ENCODE data around the gene GRIK5.
"Not testable (repeated sequence)": the region's sequence is repeated elsewhere in the genome, so short reads cannot be mapped to it uniquely, and the experiment has no call there.

Gene GRIK5

DNA sequence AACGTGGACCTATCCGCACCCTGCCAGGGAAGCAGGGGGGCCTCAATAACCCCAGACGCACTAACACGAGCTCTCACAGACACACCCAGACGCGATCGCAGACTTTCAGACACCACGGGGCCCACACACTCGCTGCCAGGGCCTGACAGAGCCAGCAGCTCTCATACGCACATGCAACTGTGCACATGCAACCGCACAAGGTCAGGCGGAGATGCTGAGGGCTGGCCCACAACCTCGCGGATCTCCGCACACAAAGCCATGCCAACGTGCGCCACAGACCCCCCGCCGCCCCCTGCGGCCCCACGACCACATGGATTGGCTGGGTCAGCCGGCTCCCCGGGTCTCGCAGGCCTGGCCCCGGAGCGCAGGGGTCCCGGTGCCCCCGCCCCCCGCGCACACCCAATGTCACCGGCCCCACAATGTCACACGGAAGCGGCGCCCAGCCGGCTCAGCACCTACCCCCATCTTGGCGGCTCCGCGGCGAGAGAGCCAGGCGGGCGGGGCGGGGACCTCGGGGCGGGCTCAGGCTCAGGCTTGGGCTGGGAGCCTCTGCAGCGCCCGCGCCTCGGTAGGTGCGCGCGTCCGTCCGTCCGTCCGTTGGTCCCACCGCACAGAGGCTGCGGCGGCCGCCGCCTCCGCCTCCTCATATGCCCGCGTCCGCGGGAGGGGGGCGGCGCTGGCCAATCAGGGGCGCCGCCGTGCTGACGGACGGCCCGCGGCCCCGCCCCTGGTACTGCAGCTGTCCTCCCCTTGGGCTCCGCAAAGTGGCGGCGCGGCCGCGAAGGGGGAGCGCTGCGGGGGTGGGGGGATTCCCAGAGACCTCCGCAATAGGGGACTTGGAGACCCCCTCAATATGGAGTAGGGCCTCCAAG, 76.2 kb downstream of the GRIK5 start, which contains the start of gene ATP1A3:
TSS of gene ATP1A3 (minus strand) at position 619 of the 872 bp plus-strand sequence. CDS start at position 465, 154 bp downstream.
- peak within 1 kb of the TSS; percentile 12; the same call in 1 of the 2 replicates for H3K4me3 ChIP-seq (ENCODE audit: low read length)
- TF ChIP-seq ZNF274 (IDR thresholded peaks at IDR 0.05; ENCODE audit: low read depth, low read length): no peak

DNA sequence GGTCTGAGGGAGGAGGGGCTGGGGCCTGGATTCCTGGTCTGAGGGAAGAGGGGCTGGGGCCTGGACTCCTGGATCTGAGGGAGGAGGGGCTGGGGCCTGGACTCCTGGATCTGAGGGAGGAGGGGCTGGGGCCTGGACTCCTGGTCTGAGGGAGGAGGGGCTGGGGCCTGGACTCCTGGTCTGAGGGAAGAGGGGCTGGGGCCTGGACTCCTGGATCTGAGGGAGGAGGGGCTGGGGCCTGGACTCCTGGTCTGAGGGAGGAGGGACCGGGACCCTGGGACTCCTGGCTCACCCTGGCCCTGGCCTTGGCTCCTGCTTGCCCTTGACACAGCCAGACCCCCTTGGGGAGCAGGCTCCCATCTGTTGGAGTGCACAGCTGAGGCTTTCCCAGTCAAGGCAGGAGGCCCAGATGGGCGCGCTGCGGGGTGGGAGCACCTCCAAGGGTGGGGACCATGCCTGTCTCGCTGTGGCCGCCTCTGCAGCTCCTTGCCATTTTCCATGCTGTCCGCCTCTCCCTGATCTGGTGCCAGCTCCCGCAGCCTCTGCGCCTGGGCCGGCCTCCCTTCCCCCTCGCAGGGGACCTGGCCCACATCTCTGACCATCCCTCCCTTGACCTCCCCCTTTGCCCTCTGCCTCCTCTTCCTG, 78.0 kb downstream of the GRIK5 start:
- not testable (repeated sequence) for H3K4me3 ChIP-seq (ENCODE audit: low read length)

DNA sequence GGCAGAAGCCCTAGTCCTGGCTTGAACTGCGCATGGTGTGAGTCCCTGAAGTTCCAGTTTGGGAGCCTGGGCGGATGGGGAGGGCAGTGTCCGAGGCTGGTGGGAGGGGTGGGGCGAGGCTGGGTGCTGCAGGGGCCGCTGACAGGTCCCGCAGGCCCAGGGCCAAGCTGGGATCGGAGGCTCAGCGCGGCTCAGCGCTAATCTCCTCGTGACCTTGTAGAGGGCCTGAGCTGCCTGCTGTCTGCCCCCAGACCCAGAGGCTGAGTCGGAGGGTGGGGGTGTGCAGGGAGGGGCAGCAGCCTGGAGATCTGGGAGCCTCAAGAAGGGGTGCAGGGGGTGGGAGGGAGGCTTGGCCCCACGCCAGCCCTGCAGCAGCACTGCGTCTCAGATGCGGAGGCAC, 79.0 kb downstream of the GRIK5 start:
- no peak overlapping the region for H3K4me3 ChIP-seq (ENCODE audit: low read length)
- TF ChIP-seq ZNF274 (IDR thresholded peaks at IDR 0.05; ENCODE audit: low read depth, low read length): no peak

DNA sequence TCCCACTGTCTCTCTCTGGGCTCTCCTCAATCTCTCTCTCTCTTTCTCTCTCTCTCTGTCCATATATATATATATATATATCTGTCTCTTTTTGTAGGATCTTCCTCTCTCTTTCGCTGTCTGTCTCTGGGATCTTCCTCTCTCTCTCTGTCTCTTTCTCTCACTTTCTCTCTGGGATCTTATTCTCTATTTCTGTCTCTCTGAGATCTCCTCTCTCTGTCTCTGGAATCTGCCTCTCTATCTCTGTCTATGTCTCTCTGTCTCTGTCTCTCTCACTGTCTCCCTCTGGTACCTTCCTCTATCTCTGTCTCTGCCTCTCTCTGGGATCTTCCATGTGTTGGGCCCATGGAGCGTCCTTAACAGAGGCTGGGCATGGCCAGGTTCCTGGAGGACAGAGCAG, 79.4 kb downstream of the GRIK5 start:
- TF ChIP-seq ZNF274 (IDR thresholded peaks at IDR 0.05; ENCODE audit: low read depth, low read length): no peak

DNA sequence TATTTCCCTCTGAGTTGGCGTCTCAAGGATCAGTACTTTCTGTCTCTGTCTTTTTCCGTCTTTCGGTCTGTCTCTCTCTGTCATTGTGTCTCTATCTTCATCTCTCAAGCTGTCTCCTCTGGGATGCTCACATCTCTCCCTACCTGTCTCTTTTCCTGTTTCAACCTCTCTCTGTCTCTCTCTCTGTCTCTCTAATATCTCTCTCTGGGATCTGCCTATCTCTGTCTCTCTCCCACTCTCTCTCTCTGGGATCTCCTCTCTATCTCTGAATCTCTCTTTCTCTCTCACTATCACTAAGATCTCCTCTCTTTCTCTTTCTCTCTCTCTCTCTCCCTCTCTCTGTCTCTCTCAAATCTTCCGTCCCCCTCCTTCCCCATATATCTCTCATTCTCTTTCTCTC, 80.0 kb downstream of the GRIK5 start:
- no peak overlapping the region for H3K4me3 ChIP-seq (ENCODE audit: low read length)
- TF ChIP-seq ZNF274 (IDR thresholded peaks at IDR 0.05; ENCODE audit: low read depth, low read length): no peak

More for the DNA sequence above, 79.4 kb downstream of the GRIK5 start:
- H3K4me3 ChIP-seq (ENCODE audit: low read length): no peak overlapping the region

DNA sequence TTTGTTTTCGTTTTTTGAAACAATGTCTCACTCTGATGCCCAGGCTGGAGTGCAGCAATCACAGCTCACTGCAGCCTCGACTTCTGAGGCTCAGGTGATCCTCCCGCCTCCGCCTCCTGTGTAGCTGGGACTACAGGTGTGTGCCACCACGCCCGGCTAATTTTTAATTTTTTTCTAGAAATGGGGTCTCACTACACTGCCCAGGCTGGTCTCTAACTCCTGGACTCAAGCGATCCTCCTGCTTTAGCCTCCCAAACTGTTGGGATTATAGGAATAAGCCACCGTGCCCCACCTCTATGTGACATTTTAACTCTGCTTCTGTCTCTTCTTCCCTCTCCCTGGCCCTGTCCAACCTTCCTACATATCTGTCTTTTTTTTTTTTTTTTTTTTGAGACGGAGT, 81.1 kb downstream of the GRIK5 start:
- H3K4me3 ChIP-seq (ENCODE audit: low read length): no peak overlapping the region
- TF ChIP-seq ZNF274 (IDR thresholded peaks at IDR 0.05; ENCODE audit: low read depth, low read length): no peak

DNA sequence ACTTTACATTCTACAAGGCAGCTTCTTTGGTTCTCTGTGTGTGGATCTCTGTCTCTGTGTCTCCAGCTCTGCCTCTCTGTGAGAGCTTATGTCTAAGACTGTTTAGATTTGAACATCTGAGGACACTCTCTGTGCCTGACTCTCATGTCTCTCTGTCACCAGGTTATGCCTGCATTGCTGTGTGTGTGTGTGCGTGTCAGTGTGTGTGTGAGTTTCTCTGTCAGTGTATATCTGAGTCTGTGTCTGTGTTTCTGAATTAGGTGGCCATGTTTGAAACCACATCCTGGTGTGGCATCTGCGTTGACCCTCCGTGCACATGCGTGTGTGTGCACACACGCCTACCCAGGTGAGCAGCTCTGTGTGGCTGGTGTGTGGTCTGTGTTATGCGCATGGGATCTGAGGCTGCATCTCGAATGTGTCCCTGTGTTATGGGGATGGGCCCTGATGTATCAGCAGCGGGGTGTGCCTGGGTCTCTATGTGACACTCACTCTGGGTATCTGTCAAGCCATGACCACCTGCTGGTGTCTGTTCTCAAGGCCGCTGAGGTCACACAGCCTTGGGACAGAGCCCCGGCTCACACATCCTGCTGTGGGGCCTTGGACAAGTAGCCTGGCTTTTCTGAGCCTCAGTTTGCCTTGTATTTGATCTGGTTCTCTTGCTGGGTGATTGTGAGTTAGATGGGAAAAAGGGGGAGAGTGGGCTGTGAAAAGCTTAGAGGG, 82.7 kb downstream of the GRIK5 start:
- TF ChIP-seq ZNF274 (IDR thresholded peaks at IDR 0.05; ENCODE audit: low read depth, low read length): no peak
- H3K4me3 ChIP-seq (ENCODE audit: low read length): no peak overlapping the region

DNA sequence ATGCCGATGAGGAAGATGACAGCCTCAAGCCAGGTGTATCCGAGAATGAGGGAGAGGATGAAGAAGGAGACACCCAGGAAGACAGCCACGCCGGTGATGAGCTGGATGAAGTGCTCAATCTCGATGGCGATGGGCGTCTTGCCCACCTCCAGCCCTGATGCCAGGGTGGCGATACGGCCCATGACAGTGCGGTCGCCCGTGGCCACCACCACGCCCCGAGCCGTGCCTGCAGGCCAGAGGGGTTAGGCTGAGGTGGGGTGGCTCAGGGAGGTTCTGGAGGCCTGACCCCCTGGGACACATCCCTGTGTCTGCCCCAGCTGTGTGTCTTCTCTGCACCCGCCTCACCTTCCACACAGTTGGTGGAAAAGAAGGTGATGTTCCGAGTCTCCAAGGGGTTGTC, 85.0 kb downstream of the GRIK5 start:
- TF ChIP-seq ZNF274 (IDR thresholded peaks at IDR 0.05; ENCODE audit: low read depth, low read length): no peak
- no peak overlapping the region for H3K4me3 ChIP-seq (ENCODE audit: low read length)

DNA sequence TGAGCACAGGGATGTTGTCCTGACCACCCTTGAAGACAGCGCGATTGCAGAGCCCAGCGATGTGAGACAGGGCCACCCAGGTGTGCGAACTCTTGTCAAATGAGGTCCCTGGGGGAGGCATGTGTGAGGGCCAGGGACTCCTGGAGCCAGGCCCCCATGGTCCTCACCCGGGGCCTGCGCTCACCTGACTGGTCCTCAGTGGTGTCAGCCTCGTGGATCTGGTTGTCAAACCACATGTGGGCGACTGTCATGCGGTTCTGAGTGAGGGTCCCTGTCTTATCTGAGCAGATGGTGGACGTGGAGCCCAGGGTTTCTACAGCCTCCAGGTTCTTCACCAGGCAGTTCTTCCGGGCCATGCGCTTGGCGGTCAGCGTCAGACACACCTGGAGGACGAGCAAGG, 88.3 kb downstream of the GRIK5 start:
- TF ChIP-seq ZNF274 (IDR thresholded peaks at IDR 0.05; ENCODE audit: low read depth, low read length): no peak
- no peak overlapping the region for H3K4me3 ChIP-seq (ENCODE audit: low read length)

DNA sequence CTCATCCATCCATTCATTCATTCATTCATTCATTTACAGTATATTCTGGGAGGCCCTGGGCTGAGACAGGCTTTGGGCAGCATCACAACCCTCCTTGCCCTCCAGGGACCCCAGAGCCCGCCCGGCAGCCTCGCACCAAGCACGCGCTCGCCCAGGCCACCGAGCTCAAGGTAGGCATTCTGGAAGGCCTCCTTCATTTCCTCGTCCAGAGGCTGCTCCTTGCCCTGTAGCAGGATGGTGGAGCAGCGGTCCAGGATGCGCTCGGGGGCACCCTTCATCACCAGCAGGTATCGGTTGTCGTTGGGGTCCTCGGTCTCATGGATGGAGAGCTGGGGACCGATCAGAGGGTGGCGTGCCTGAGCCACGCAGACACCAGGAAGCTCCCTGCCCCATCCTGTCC, 91.5 kb downstream of the GRIK5 start:
- no peak overlapping the region for H3K4me3 ChIP-seq (ENCODE audit: low read length)
- no peak for TF ChIP-seq ZNF274 (IDR thresholded peaks at IDR 0.05; ENCODE audit: low read depth, low read length)

DNA sequence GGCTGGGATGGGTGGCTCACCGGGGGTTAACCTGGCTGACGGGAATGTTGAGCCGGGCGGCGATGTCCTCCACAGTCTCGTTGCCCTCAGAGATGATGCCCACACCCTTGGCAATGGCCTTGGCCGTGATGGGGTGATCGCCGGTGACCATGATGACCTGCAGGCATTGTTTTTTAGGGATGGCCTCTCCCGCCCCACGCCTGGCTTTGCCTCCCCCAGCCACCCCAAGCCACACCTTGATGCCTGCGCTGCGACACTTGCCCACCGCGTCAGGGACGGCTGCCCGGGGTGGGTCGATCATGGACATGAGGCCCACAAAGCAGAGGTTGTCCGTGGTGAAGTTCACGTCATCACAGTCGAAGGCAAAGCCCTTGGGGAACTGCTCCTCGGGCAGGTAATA, 92.1 kb downstream of the GRIK5 start:
- H3K4me3 ChIP-seq (ENCODE audit: low read length): no peak overlapping the region
- TF ChIP-seq ZNF274 (IDR thresholded peaks at IDR 0.05; ENCODE audit: low read depth, low read length): no peak

DNA sequence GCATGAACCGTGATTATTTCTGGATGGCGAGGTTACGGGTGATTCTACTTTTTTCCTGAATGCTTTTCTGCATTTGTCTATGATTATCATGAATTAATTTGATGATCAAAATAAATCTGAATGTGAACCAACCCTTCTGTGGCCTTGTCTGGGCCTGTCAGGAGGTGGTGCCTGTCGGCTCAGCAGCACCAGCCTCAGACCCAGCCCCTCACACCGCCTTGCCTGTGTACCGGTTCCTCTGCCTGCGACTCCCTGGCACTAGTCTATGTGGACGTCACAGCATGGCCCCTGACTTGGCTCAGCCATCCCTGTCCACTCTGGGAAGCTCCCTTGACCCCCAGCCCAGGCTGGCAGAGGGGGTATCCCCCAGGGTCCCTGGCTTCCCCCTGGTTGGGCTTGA, 95.4 kb downstream of the GRIK5 start:
- H3K4me3 ChIP-seq (ENCODE audit: low read length): no peak overlapping the region
- TF ChIP-seq ZNF274 (IDR thresholded peaks at IDR 0.05; ENCODE audit: low read depth, low read length): no peak

DNA sequence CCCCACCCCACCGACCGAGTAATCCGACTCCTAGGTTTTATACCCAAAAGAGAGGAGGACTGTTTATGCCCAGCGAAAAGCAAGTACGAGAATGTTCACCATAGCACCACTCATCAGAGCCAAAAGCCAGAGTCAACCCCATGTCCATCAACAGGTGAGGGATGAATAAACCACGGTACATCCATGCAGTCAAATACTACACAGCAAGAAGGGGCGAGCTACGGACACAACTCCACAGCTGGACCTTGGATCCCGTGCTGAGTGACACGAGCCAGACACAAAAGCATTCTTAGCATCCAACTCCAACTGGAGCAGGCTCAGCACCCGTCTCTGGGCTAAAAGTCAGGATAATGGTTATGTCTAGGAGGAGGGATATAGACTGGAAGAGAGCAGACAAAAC, 98.6 kb downstream of the GRIK5 start:
- TF ChIP-seq ZNF274 (IDR thresholded peaks at IDR 0.05; ENCODE audit: low read depth, low read length): no peak
- H3K4me3 ChIP-seq (ENCODE audit: low read length): no peak overlapping the region

DNA sequence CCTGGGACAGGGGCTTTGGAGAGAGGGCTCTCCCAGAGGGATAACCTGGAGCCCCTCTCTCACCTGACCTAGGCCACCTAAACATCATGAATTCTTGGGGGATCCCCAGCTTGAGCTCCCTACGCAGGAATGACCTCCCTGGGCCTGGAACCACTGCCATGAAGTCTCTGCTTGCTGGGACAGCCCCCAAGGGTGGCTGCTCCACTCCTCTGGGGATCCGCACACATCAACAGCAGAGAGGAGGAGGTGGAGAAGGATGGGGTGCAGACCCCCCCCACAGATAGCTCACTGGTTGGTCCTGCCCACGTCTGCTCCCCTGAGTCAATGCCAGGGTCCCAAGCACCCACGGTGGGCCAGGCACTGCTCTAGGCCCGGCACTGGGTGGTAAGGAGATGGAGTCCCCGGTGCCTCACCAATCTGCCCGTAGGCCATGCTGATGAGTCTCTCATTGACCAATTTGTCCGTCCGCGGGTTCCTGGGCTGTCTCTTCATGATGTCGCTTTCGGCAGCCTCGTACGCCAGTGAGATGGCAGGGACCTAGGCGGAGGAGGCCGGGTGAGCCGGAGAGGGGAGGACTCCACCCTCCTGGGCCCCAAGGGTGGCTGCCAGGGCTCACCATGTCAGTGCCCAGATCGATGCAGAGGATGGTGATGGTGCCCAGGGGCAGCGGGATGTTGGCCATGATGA, 100.1 kb downstream of the GRIK5 start:
- no peak overlapping the region for H3K4me3 ChIP-seq (ENCODE audit: low read length)
- no peak for TF ChIP-seq ZNF274 (IDR thresholded peaks at IDR 0.05; ENCODE audit: low read depth, low read length)

All from GM08714 (cell line).